ENCODE data around the gene KRTAP10-1. TPM values are rescaled to one million over a fixed set of nuclear protein-coding genes. Genes with fewer than 3 reads are reported as not detected.
A peak's percentile ranks its signal among the peaks of the same experiment; 100 is the strongest.

The KRTAP10-1 gene
- total and polyA plus RNA-seq, 8 donors: not detected

- Histone ChIP-seq H3K9me3 (no peaks in the 10 kb centered on the region), H3K4me3 (no peak overlapping the region), H3K36me3 (no peaks in the 10 kb centered on the region), H3K27ac (no peak overlapping the region), H3K4me1 (no peaks in the 10 kb centered on the region), H3K27me3 (no peaks in the 10 kb centered on the region)
- 58 to 64% methylated on average over 27 of the region's 27 CpGs for WGBS, 2 donors
- FAIRE-seq (no peak), DNase-seq (no peak), ATAC-seq (no peak)
- intact Hi-C loops (cut with DNase I): no loop called here
- TF ChIP-seq CTCF (IDR thresholded peaks at IDR 0.05): no peak
Observed at GRCh38 chr21:44568667-44569556, 28.9 kb upstream of the KRTAP10-1 start.

- Histone ChIP-seq H3K9me3 (no peaks in the 10 kb centered on the region), H3K27ac (no peak overlapping the region), H3K27me3 (no peaks in the 10 kb centered on the region), H3K4me1 (no peaks in the 10 kb centered on the region), H3K4me3 (no peak overlapping the region), H3K36me3 (no peaks in the 10 kb centered on the region)
- intact Hi-C loops (cut with DNase I): no loop called here
- FAIRE-seq (no peak), DNase-seq (no peak), ATAC-seq (no peak)
- WGBS, 2 donors: 59 to 69% methylated on average over 12 of the region's 12 CpGs
- TF ChIP-seq CTCF (IDR thresholded peaks at IDR 0.05): no peak
Observed at GRCh38 chr21:44568261-44568660, 28.3 kb upstream of the KRTAP10-1 start.

DNA sequence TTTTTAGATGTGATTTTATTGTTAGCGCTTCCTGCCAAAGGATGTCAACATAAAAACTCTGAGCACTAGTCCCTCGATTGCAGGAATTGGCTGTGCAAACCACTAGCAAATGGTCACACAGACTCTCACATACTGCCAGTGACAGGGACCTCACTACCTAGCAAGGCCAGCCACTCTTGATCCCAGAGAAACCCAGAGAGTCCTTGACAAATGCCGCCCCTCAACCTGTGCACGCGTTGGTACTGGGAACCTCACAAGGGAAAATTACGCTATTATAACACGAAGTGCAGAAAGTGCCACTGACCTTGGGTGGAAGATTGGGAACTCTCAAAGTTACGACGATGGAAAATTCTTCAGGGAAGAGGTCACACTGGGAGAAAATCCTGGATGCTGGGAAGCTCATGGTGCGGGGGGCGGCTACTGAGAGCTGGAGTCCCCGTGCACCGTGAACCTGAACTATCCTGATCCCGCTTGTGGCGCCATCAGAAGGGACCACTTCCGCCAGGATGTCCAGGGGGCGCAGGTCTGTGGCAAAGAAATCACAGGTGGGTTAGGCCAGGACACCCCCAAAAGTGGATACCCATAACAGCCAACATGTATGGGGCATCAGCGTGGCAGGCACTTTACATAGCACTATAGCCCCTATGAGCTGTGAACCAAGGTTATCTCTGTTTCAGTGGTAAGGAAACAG is 27.6 kb upstream of the KRTAP10-1 start:
- ATAC-seq: no peak
- Histone ChIP-seq H3K4me1 (no peaks in the 10 kb centered on the region), H3K4me3 (no peak overlapping the region), H3K36me3 (no peaks in the 10 kb centered on the region), H3K27ac (no peak overlapping the region), H3K27me3 (no peaks in the 10 kb centered on the region), H3K9me3 (no peaks in the 10 kb centered on the region)
- intact Hi-C loops (cut with DNase I): no loop called here
- DNase-seq: no peak
- no peak for FAIRE-seq
- TF ChIP-seq CTCF (IDR thresholded peaks at IDR 0.05): no peak
- WGBS, 2 donors: 72 to 83% methylated on average over 18 of the region's 18 CpGs

GRCh38 chr21:44566403-44566802 is 26.4 kb upstream of the KRTAP10-1 start:
- H3K4me3 ChIP-seq: no peak overlapping the region
- no peak for ATAC-seq

More at GRCh38 chr21:44566403-44566802, 26.4 kb upstream of the KRTAP10-1 start:
- H3K9me3 ChIP-seq: no peaks in the 10 kb centered on the region
- no peak overlapping the region for H3K27ac ChIP-seq
- no peaks in the 10 kb centered on the region for H3K27me3 ChIP-seq
- H3K36me3 ChIP-seq: no peaks in the 10 kb centered on the region
- WGBS, 2 donors: 17 to 19% methylated on average over 1 of the region's 1 CpG
- no peaks in the 10 kb centered on the region for H3K4me1 ChIP-seq
- intact Hi-C loops (cut with DNase I): no loop called here
- FAIRE-seq: peak; percentile 9
- DNase-seq: no peak
- TF ChIP-seq CTCF (IDR thresholded peaks at IDR 0.05): no peak

Data from pancreas (tissue), 10 donors.